ENCODE results near the gene LPAR1.

Gene LPAR1

GRCh38 chr9:110951805-110952539 is 86.3 kb downstream of the LPAR1 start:
- POLR2A ChIA-PET = no interaction called here
- CTCF ChIA-PET = no interaction called here
- no peak for DNase-seq (ENCODE audit: extremely low spot score)
- no peak for TF ChIP-seq FOXA1 (IDR thresholded peaks at IDR 0.05)
- TF ChIP-seq ARNT (IDR thresholded peaks at IDR 0.05) = no peak
- no peak for TF ChIP-seq L3MBTL2 (conservative IDR thresholded peaks at IDR 0.05)
- TF ChIP-seq NFRKB (IDR thresholded peaks at IDR 0.05) = no peak
- TF ChIP-seq SP1 (IDR thresholded peaks at IDR 0.05) = no peak
- TF ChIP-seq ELF4 (IDR thresholded peaks at IDR 0.05) = no peak
- no peak for TF ChIP-seq FOXM1 (IDR thresholded peaks at IDR 0.05; ENCODE audit: borderline replicate concordance)
- TF ChIP-seq ZNF384 (IDR thresholded peaks at IDR 0.05) = no peak
- no peak for TF ChIP-seq BHLHE40 (IDR thresholded peaks at IDR 0.05; ENCODE audit: borderline replicate concordance)

DNA sequence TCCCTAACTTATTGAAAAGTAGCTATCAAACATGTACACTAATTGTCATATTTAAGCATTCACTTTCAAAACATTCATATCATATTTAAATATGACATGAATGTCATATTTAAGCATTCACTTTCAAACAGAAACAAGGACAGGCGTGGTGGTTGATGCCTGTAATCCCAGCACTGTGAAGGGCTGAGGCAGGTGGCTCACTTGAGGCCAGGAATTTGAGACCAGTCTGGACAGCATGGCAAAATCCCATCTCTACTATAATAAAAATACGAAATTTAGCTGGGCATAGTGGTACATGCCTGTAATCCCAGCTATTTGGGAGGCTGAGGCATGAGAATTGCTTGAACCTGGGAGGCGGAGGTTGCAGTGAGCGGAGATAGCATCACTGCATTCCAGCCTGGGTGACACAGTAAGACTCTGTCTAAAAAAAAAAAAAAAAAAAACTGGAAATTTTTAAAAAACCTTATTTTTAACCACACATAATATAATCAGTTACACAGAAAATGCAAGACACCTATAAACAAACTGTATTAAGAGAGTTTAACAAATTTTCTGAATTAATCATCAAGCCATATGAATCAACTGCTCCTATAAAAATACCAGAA is 88.1 kb downstream of the LPAR1 start:
- ChIA-PET CTCF (interaction anchor here (0.7 kb wide), 1 partner anchor 562 kb away, joined by 7 read pairs; no protein-coding TSS in a partner anchor), POLR2A (no interaction called here)
- no peak for DNase-seq (ENCODE audit: extremely low spot score)
- no peak for TF ChIP-seq ELF4 (IDR thresholded peaks at IDR 0.05)
- no peak for TF ChIP-seq SP1 (IDR thresholded peaks at IDR 0.05)
- no peak for TF ChIP-seq PKNOX1 (IDR thresholded peaks at IDR 0.05)
- TF ChIP-seq FOXK2 (IDR thresholded peaks at IDR 0.05) = no peak
- TF ChIP-seq FOXM1 (IDR thresholded peaks at IDR 0.05; ENCODE audit: borderline replicate concordance) = no peak
- no peak for TF ChIP-seq CTBP1 (IDR thresholded peaks at IDR 0.05; ENCODE audit: borderline replicate concordance)
- TF ChIP-seq FOXA1 (IDR thresholded peaks at IDR 0.05) = no peak
- no peak for TF ChIP-seq HDGF (IDR thresholded peaks at IDR 0.05; ENCODE audit: borderline replicate concordance)
- no peak for TF ChIP-seq LEF1 (IDR thresholded peaks at IDR 0.05; ENCODE audit: borderline replicate concordance)
- no peak for TF ChIP-seq TARDBP (IDR thresholded peaks at IDR 0.05)
- no peak for TF ChIP-seq SUZ12 (IDR thresholded peaks at IDR 0.05)
- no peak for TF ChIP-seq L3MBTL2 (conservative IDR thresholded peaks at IDR 0.05)

DNA sequence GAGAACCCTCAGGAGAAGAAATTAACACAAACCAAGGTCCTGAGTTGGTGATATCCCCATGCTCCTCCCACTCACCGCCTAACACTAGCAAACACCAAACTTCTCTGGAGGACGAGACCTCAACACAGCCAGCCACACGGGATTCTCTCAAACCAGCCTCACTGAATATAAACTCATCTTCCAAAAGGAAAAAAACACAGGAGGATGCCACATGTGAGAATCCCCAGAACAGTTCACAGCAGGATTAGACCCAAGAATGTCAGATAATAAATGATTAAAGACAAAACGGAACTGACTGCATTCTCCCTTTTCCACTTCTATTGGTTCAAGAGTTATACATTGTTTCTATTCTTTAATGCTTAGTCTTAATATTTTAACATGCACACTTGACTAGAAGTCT is 89.2 kb downstream of the LPAR1 start:
- no peak for DNase-seq (ENCODE audit: extremely low spot score)
- ChIA-PET POLR2A (no interaction called here), CTCF (no interaction called here)
- TF ChIP-seq TARDBP (IDR thresholded peaks at IDR 0.05) (no peak), BHLHE40 (IDR thresholded peaks at IDR 0.05; ENCODE audit: borderline replicate concordance) (no peak), ARNT (IDR thresholded peaks at IDR 0.05) (no peak), NFRKB (IDR thresholded peaks at IDR 0.05) (no peak)

DNA sequence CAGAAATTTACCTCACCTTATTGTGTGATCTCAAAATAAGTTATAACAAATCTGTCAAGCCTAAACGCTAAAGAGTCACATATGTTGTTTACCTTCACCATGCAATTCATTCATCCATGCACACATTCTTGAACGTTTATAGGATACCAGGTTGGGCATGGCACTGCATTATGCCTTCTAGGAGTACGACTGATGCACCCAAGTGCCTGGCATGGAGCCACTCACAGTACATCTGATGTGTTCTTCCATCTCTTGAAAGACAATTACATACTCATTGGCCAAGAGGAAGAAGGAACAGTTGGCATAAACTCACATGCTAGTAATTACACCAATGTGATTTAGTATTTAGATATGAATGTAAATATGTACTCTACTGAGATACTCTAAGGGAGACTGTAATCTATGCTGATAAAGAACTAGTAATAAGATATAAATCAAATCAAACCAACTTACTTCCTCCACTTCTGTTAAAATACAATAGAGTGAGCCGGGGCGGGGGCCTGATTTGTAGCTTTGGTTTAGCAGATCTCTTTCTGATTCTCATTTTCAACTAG is 90.7 kb downstream of the LPAR1 start:
- CTCF ChIA-PET = no interaction called here
- TF ChIP-seq FOXK2 (IDR thresholded peaks at IDR 0.05) = no peak
- TF ChIP-seq SUZ12 (IDR thresholded peaks at IDR 0.05) = no peak
- no peak for TF ChIP-seq ZNF384 (IDR thresholded peaks at IDR 0.05)
- TF ChIP-seq FOXA1 (IDR thresholded peaks at IDR 0.05) = no peak
- TF ChIP-seq L3MBTL2 (conservative IDR thresholded peaks at IDR 0.05) = no peak
- TF ChIP-seq BHLHE40 (IDR thresholded peaks at IDR 0.05; ENCODE audit: borderline replicate concordance) = no peak
- TF ChIP-seq NFRKB (IDR thresholded peaks at IDR 0.05) = no peak
- TF ChIP-seq PKNOX1 (IDR thresholded peaks at IDR 0.05) = no peak
- TF ChIP-seq TARDBP (IDR thresholded peaks at IDR 0.05) = no peak
- no peak for TF ChIP-seq ELF4 (IDR thresholded peaks at IDR 0.05)
- TF ChIP-seq SP1 (IDR thresholded peaks at IDR 0.05) = no peak
- TF ChIP-seq HDGF (IDR thresholded peaks at IDR 0.05; ENCODE audit: borderline replicate concordance) = no peak
- no peak for TF ChIP-seq CTBP1 (IDR thresholded peaks at IDR 0.05; ENCODE audit: borderline replicate concordance)
- TF ChIP-seq ARNT (IDR thresholded peaks at IDR 0.05) = no peak
- TF ChIP-seq FOXM1 (IDR thresholded peaks at IDR 0.05; ENCODE audit: borderline replicate concordance) = no peak
- TF ChIP-seq LEF1 (IDR thresholded peaks at IDR 0.05; ENCODE audit: borderline replicate concordance) = no peak
- DNase-seq (ENCODE audit: extremely low spot score) = no peak
- POLR2A ChIA-PET = no interaction called here

DNA sequence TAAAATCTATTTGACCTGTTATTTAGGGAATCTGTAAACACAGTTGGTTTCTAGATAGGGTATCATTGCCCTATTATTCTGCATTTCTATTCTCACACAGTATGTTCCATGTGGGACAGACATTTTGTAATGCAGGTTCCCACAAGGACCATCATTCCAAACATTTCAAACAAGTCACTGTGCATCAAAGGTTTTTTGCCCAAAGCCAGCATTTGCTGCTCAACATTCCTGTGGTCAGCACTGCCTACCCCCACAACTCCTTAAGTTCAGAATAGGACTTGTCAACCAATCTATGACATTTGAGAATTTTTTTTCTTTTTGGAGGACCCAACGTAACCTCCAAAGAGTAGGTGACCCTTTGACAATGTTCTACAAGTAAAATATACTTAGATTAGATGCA is 95.7 kb downstream of the LPAR1 start:
- ChIA-PET CTCF (no interaction called here), POLR2A (no interaction called here)
- DNase-seq (ENCODE audit: extremely low spot score) = no peak
- TF ChIP-seq L3MBTL2 (conservative IDR thresholded peaks at IDR 0.05) (no peak), FOXA1 (IDR thresholded peaks at IDR 0.05) (no peak), FOXK2 (IDR thresholded peaks at IDR 0.05) (no peak), SP1 (IDR thresholded peaks at IDR 0.05) (no peak), FOXM1 (IDR thresholded peaks at IDR 0.05; ENCODE audit: borderline replicate concordance) (no peak), BHLHE40 (IDR thresholded peaks at IDR 0.05; ENCODE audit: borderline replicate concordance) (no peak), HDGF (IDR thresholded peaks at IDR 0.05; ENCODE audit: borderline replicate concordance) (no peak), ZNF384 (IDR thresholded peaks at IDR 0.05) (no peak), CTBP1 (IDR thresholded peaks at IDR 0.05; ENCODE audit: borderline replicate concordance) (no peak), ARNT (IDR thresholded peaks at IDR 0.05) (no peak), PKNOX1 (IDR thresholded peaks at IDR 0.05) (no peak), ELF4 (IDR thresholded peaks at IDR 0.05) (no peak), LEF1 (IDR thresholded peaks at IDR 0.05; ENCODE audit: borderline replicate concordance) (no peak), TARDBP (IDR thresholded peaks at IDR 0.05) (no peak), NFRKB (IDR thresholded peaks at IDR 0.05) (no peak), SUZ12 (IDR thresholded peaks at IDR 0.05) (no peak)
